ENCODE data around the gene MAOA. TPM values are rescaled to one million over a fixed set of nuclear protein-coding genes. Genes with fewer than 3 reads are reported as not detected.

MAOA gene
- total RNA-seq, 1 donor from 2014 or later: 12.7 TPM

GRCh38 chrX:43682726-43683125 is 26.6 kb downstream of the MAOA start:
- Histone ChIP-seq H3K4me2 (no peak overlapping the region), H3K9me3 (ENCODE audit: low read depth) (no peaks in the 10 kb centered on the region), H3F3A (ENCODE audit: low read depth) (no peaks in the 10 kb centered on the region), H3K79me2 (ENCODE audit: low read depth) (no peaks in the 10 kb centered on the region), H4K20me1 (ENCODE audit: low read depth) (no peaks in the 10 kb centered on the region), H3K27me3 (no peaks in the 10 kb centered on the region), H3K9ac (no peak overlapping the region), H3K27ac (no peak overlapping the region), H3K36me3 (no peaks in the 10 kb centered on the region), H3K4me3 (no peak overlapping the region), H2AFZ (replicated peaks) (no peak overlapping the region), H3K4me1 (no peaks in the 10 kb centered on the region)
- Mint-ChIP-seq H3K9me3 (peaks cover 2% of the 10 kb centered on the region), H3K4me1 (peaks cover 8% of the 10 kb centered on the region), H3K4me3 (no peak overlapping the region), H3K27me3 (ENCODE audit: insufficient read depth, low read depth) (no peaks in the 10 kb centered on the region), H3K36me3 (no peaks in the 10 kb centered on the region), H3K27ac (no peak overlapping the region)
- no peak for DNase-seq (ENCODE audit: low spot score)
- TF ChIP-seq CTCF (IDR thresholded peaks at IDR 0.05) (no peak), EZH2 (IDR thresholded peaks at IDR 0.05) (no peak), EZH2phosphoT487 (IDR thresholded peaks at IDR 0.05) (no peak)

- TF ChIP-seq EZH2phosphoT487 (IDR thresholded peaks at IDR 0.05) (no peak), CTCF (IDR thresholded peaks at IDR 0.05) (no peak), EZH2 (IDR thresholded peaks at IDR 0.05) (no peak)
- Histone ChIP-seq H3K27me3 (no peaks in the 10 kb centered on the region), H3K9ac (no peak overlapping the region), H3K9me3 (ENCODE audit: low read depth) (no peaks in the 10 kb centered on the region), H3F3A (ENCODE audit: low read depth) (no peaks in the 10 kb centered on the region), H2AFZ (replicated peaks) (no peak overlapping the region), H3K4me2 (no peak overlapping the region), H3K4me1 (no peaks in the 10 kb centered on the region), H3K27ac (no peak overlapping the region), H3K4me3 (no peak overlapping the region), H3K36me3 (no peaks in the 10 kb centered on the region), H4K20me1 (ENCODE audit: low read depth) (no peaks in the 10 kb centered on the region), H3K79me2 (ENCODE audit: low read depth) (no peaks in the 10 kb centered on the region)
- Mint-ChIP-seq H3K36me3 (no peaks in the 10 kb centered on the region), H3K4me1 (peaks cover 4% of the 10 kb centered on the region), H3K27ac (no peak overlapping the region), H3K27me3 (ENCODE audit: insufficient read depth, low read depth) (no peaks in the 10 kb centered on the region), H3K9me3 (peaks cover 4% of the 10 kb centered on the region), H3K4me3 (no peak overlapping the region)
- no peak for DNase-seq (ENCODE audit: low spot score)
These were observed 29.1 kb downstream of the MAOA start for GRCh38 chrX:43685221-43685620.

GRCh38 chrX:43688586-43688985 is 32.5 kb downstream of the MAOA start:
- H3K27me3 Mint-ChIP-seq (ENCODE audit: insufficient read depth, low read depth): no peaks in the 10 kb centered on the region
- H3K36me3 Mint-ChIP-seq: no peaks in the 10 kb centered on the region
- Histone ChIP-seq H3F3A (ENCODE audit: low read depth) (no peaks in the 10 kb centered on the region), H3K9me3 (ENCODE audit: low read depth) (no peaks in the 10 kb centered on the region), H3K36me3 (no peaks in the 10 kb centered on the region), H2AFZ (replicated peaks) (no peak overlapping the region), H3K27me3 (no peaks in the 10 kb centered on the region), H3K4me2 (no peak overlapping the region), H4K20me1 (ENCODE audit: low read depth) (no peaks in the 10 kb centered on the region), H3K79me2 (ENCODE audit: low read depth) (no peaks in the 10 kb centered on the region), H3K27ac (no peak overlapping the region), H3K4me1 (peaks cover 10% of the 10 kb centered on the region), H3K4me3 (no peak overlapping the region), H3K9ac (no peak overlapping the region)
- H3K4me1 Mint-ChIP-seq: peaks cover 11% of the 10 kb centered on the region
- peaks cover 2% of the 10 kb centered on the region for H3K9me3 Mint-ChIP-seq
- no peak for DNase-seq (ENCODE audit: low spot score)
- H3K4me3 Mint-ChIP-seq: no peak overlapping the region
- TF ChIP-seq EZH2 (IDR thresholded peaks at IDR 0.05) (no peak), EZH2phosphoT487 (IDR thresholded peaks at IDR 0.05) (no peak), CTCF (IDR thresholded peaks at IDR 0.05) (no peak)
- no peak overlapping the region for H3K27ac Mint-ChIP-seq
